Karpas-422 (cell line): Measurements from ENCODE around the gene SLC25A19. TPM values are rescaled to one million over a fixed set of nuclear protein-coding genes. Genes with fewer than 3 reads are reported as not detected.
A peak's percentile ranks its signal among the peaks of the same experiment; 100 is the strongest.
"Not testable (repeated sequence)": the region's sequence is repeated elsewhere in the genome, so short reads cannot be mapped to it uniquely, and the experiment has no call there.

ENCODE experiments used
- DNase-seq: peaks from one replicate; pipeline ENCODE4 v3.0.0-alpha.2; 2015
- H2AFZ ChIP-seq: fragments of 200-600 bp; sonication (generic); 2 replicates; pipeline ENCODE4 v1.6.1; 2014; ENCODE audit warnings: antibody characterized with exemption, low read length, mixed read lengths
- H3K27ac ChIP-seq: fragments of 200-600 bp; sonication (generic); 2 replicates; pipeline ENCODE4 v1.5.1; 2014; ENCODE audit warnings: mild to moderate bottlenecking, low read length, moderate library complexity
- H3K27me3 ChIP-seq: fragments of 200-600 bp; sonication (generic); 2 replicates; pipeline ENCODE4 v1.6.1; 2014; ENCODE audit warnings: low read length, mixed read lengths
- H3K36me3 ChIP-seq: fragments of 200-600 bp; sonication (generic); 2 replicates; pipeline ENCODE4 v1.6.1; 2014; ENCODE audit warnings: low read length, mixed read lengths; ENCODE audit not compliant: insufficient read depth
- H3K4me1 ChIP-seq: fragments of 200-600 bp; sonication (generic); 2 replicates; pipeline ENCODE4 v1.6.1; 2014; ENCODE audit warnings: mild to moderate bottlenecking, low read length, mixed read lengths
- H3K4me2 ChIP-seq: fragments of 200-600 bp; sonication (generic); 2 replicates; pipeline ENCODE4 v1.6.1; 2014; ENCODE audit warnings: low read length, low read depth, mild to moderate bottlenecking; ENCODE audit not compliant: poor library complexity, severe bottlenecking
- H3K4me3 ChIP-seq: fragments of 200-600 bp; sonication (generic); 2 replicates; pipeline ENCODE4 v1.5.1; 2014; ENCODE audit warnings: mild to moderate bottlenecking, antibody characterized with exemption, low read length, mixed read lengths
- H3K79me2 ChIP-seq: fragments of 200-600 bp; sonication (generic); 2 replicates; pipeline ENCODE4 v1.6.1; 2014; ENCODE audit warnings: mild to moderate bottlenecking, low read length, mixed read lengths
- H3K9ac ChIP-seq: fragments of 200-600 bp; sonication (generic); 2 replicates; pipeline ENCODE4 v1.6.0; 2014; ENCODE audit warnings: low read length
- H3K9me2 ChIP-seq: fragments of 200-600 bp; sonication (generic), shearing (Covaris generic); replicated peaks from 2 replicates; pipeline ENCODE4 v1.6.0; 2014; ENCODE audit warnings: mild to moderate bottlenecking, low read length, moderate library complexity; ENCODE audit not compliant: insufficient read depth
- H3K9me3 ChIP-seq: fragments of 300-700, 200-600 bp; sonication (generic); 2 replicates; pipeline ENCODE4 v1.6.1; 2014; ENCODE audit warnings: low read length, mixed read lengths
- H4K20me1 ChIP-seq: fragments of 200-600 bp; sonication (generic); 2 replicates; pipeline ENCODE4 v1.6.1; 2014; ENCODE audit warnings: mild to moderate bottlenecking, antibody characterized with exemption, low read length, low read depth; ENCODE audit not compliant: insufficient read depth
- total RNA-seq: library from RNA; depleted of rRNA; stranded (reverse); fragments of >200 nt; shearing (Covaris generic); gene quantifications from 2 replicates; pipeline ENCODE4 v1.2.3, GENCODE V29; 2014; ENCODE audit warnings: low replicate concordance

The SLC25A19 gene
- total RNA-seq, 1 experiment from 2014 or later, result 36.5 TPM

DNA sequence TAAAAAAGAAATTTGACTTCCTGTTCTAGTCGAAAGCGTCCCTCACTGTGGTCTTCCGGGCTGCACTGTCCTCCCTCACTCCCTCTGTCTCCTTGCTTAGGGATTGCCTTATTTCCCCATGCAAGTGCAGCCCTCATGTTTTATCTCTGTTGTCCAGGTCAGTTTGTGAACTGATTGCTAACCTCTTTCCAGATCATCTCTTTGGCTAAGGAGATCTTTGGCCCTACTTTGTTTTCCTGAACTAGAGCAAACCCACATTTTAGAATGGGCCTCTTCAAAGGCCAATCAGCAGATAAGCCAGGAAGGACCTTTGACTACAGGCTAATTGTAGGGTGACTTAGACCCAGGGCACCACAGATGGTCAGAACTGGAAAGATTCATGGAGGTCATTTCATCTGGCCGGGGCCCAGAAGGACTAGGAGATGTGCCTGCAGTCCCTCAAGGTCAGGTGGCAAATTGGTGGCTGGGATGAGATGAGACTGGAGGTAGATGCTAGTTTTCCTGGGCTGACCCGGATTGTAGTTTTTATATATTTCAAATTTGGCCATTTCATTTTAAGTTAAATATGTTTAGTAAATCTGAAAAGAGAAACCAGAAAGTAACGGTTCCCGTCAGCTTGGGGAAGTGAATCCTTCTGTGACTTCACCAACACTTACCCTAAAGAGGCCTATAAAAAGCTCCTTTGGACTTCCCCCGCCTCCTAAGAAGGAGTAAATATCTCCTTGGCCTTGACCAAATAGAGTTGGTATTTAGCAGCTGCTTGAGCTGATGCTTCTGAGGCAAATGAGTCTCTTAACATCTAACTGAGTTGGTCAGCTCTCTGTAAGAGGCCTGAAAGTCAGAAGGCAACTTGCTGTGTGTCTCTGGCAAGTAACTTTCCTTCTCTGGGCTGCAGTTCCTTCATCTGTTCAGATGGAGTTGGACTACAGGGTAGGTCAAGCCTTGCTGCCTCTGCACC, 6.2 kb upstream of the SLC25A19 start:
- H3K79me2 ChIP-seq, result no peaks in the 10 kb centered on the region
- H3K27me3 ChIP-seq, result no peaks in the 10 kb centered on the region
- no peaks in the 10 kb centered on the region for H3K9me3 ChIP-seq
- H3K4me2 ChIP-seq, result peak overlapping the region; percentile 37
- H3K9ac ChIP-seq, result peak overlapping the region; percentile 9
- H4K20me1 ChIP-seq, result no peaks in the 10 kb centered on the region
- peaks cover 23% of the 10 kb centered on the region for H3K4me1 ChIP-seq
- no peaks in the 10 kb centered on the region for H3K36me3 ChIP-seq
- no peak for DNase-seq
- H3K9me2 ChIP-seq, result no peaks in the 10 kb centered on the region
- no peak overlapping the region for H3K4me3 ChIP-seq
- peak overlapping the region; percentile 63 for H3K27ac ChIP-seq
- peak overlapping the region; percentile 19; the same call in 1 of the 2 replicates for H2AFZ ChIP-seq

DNA sequence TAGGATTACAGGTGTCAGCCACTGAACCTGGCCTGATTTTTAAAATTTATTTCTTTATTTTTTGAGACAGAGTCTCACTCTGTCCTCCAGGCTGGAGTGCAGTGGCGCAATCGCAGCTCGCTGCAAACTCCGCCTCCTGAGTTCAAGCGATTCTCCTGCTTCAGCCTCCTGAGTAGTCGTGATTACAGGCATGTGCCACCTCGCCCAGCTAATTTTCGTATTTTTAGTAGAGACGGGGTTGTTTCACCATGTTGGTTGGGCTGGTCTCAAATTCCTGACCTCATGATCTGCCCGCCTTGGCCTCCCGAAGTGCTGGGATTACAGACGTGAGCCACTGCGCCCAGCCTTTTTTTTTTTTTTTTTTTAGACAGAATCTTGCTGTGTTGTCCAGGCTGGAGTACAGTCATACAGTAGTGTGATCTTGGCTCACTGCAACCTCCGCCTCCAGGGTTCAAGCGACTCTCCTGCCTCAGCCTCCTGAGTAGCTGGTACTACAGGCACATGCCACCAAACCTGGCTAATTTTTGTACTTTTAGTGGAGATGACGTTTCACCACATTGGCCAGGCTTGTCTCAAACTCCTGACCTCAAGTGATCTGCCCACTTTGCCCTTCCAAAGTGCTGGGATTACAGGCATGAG, 3.7 kb upstream of the SLC25A19 start:
- H3K9me3 ChIP-seq, H4K20me1 ChIP-seq, H3K27me3 ChIP-seq, H3K9me2 ChIP-seq, H3K4me3 ChIP-seq, H3K36me3 ChIP-seq, H3K4me2 ChIP-seq, H2AFZ ChIP-seq, H3K9ac ChIP-seq, H3K27ac ChIP-seq, DNase-seq: not testable (repeated sequence)
- Histone ChIP-seq H3K79me2 (peaks cover 11% of the 10 kb centered on the region), H3K4me1 (peaks cover 30% of the 10 kb centered on the region)

DNA sequence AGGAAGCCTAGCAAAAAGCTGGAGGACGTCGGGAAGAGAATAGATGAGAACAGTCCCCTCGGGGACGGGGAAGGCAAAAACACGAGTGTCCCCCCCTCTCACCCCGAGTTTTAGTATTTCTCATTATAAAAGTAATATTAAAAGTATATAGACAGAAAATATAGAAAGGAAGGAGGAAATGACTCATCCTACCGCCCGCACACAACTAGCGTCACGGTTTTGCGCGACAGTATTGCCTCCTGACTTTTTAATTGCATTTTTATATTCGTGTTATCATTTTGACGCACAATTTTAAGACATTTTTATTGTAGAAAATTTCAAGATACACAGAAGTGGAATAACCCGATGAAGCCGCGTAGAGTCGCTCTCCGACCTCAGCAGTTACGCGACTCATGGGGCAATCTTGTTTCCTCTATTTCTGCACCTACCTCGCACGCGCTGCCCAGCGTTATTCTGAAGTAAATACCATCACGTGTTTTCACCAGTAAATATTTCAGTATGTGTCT, 652 bp upstream of the SLC25A19 start:
- Histone ChIP-seq H3K4me3 (peak overlapping the region; percentile 62), H3K4me2 (peak overlapping the region; percentile 83), H3K9ac (peak overlapping the region; percentile 64), H3K4me1 (peaks cover 22% of the 10 kb centered on the region), H3K27ac (peak overlapping the region; percentile 83), H4K20me1 (no peaks in the 10 kb centered on the region), H3K36me3 (peaks cover 16% of the 10 kb centered on the region), H3K79me2 (peaks cover 39% of the 10 kb centered on the region), H3K9me2 (no peaks in the 10 kb centered on the region), H3K27me3 (no peaks in the 10 kb centered on the region), H3K9me3 (no peaks in the 10 kb centered on the region), H2AFZ (peak overlapping the region; percentile 52)
- peak; percentile 90 for DNase-seq

DNA sequence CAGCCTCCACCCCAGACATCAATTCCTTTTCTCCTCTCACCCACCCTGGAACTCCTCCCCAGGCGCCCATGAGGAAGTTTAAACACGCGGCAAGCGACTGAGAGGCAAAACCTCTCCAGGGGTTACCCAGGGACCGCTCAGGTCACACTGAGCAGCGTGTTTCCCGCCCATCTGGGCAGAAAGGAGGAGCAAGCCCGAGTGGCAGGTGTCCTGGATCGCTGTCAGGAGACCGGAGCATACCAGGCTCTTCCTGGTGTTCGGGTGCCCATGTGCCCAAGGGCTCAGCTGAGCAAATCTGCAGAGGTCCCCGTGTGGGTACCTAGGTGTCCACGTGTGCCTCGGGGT, 491 bp downstream of the SLC25A19 start:
- Histone ChIP-seq H3K4me2 (peak overlapping the region; percentile 87), H3K4me1 (peaks cover 22% of the 10 kb centered on the region), H4K20me1 (no peaks in the 10 kb centered on the region), H3K4me3 (peak overlapping the region; percentile 92), H3K27ac (peak overlapping the region; percentile 80), H3K9ac (peak overlapping the region; percentile 91), H3K9me3 (no peaks in the 10 kb centered on the region), H3K9me2 (no peaks in the 10 kb centered on the region), H2AFZ (peak overlapping the region; percentile 72; the same call in 1 of the 2 replicates), H3K36me3 (peaks cover 16% of the 10 kb centered on the region), H3K27me3 (no peaks in the 10 kb centered on the region), H3K79me2 (peaks cover 39% of the 10 kb centered on the region)
- peak; percentile 88 for DNase-seq

DNA sequence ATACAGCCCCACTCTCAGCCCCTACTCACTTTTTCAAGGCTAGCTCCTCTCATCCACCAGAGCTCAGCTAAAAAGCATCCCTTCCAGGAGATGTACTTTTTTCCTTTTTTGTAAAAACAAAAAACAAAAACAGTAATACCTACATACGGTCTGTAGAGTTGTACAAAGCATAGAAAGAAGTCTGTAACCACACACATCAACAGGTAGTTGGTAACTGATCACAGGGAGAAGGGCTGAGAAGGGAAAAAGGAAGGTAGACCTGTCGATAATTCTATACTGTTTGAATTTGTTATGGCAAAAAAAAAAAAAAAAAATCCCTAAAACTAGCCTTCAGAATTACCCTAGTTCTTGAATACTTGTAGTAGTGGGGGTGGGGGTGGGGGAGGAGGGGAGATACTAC, 874 bp downstream of the SLC25A19 start:
- no peak for DNase-seq
- peak overlapping the region; percentile 87 for H3K4me2 ChIP-seq
- peak overlapping the region; percentile 91 for H3K9ac ChIP-seq
- peaks cover 22% of the 10 kb centered on the region for H3K4me1 ChIP-seq
- peaks cover 39% of the 10 kb centered on the region for H3K79me2 ChIP-seq
- H4K20me1 ChIP-seq, result no peaks in the 10 kb centered on the region
- H3K27ac ChIP-seq, result peak overlapping the region; percentile 80
- no peak overlapping the region for H2AFZ ChIP-seq
- no peaks in the 10 kb centered on the region for H3K9me2 ChIP-seq
- no peaks in the 10 kb centered on the region for H3K9me3 ChIP-seq
- no peaks in the 10 kb centered on the region for H3K27me3 ChIP-seq
- H3K4me3 ChIP-seq, result peak overlapping the region; percentile 92
- peaks cover 16% of the 10 kb centered on the region for H3K36me3 ChIP-seq

DNA sequence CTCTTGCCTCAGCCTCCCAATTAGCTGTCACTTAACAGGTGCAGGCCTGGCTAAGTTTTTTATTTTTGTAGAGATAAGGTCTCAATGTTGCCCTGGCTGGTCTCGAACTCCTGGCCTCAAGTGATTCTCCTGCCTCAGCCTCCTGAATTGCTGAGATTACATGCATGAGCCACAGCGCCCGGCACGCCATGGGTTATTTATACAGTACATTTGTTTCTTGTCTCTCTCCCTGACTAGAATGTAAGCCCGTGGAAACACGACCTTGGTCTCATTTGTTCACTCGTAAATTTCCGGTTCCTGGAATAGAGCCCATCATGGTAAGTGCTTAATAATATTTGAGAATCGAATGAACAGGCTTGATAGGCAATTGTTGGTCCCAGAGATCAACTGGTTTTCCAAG, 2.0 kb downstream of the SLC25A19 start:
- Histone ChIP-seq H3K4me1 (peaks cover 22% of the 10 kb centered on the region), H3K9ac (peak overlapping the region; percentile 91; the same call in 1 of the 2 replicates), H3K27ac (no peak overlapping the region), H3K4me3 (peak overlapping the region; percentile 92; the same call in 1 of the 2 replicates), H3K4me2 (peak overlapping the region; percentile 87), H3K9me3 (no peaks in the 10 kb centered on the region), H4K20me1 (no peaks in the 10 kb centered on the region), H3K9me2 (no peaks in the 10 kb centered on the region), H3K79me2 (peaks cover 39% of the 10 kb centered on the region), H3K27me3 (no peaks in the 10 kb centered on the region), H2AFZ (no peak overlapping the region), H3K36me3 (peaks cover 16% of the 10 kb centered on the region)
- DNase-seq, result no peak

DNA sequence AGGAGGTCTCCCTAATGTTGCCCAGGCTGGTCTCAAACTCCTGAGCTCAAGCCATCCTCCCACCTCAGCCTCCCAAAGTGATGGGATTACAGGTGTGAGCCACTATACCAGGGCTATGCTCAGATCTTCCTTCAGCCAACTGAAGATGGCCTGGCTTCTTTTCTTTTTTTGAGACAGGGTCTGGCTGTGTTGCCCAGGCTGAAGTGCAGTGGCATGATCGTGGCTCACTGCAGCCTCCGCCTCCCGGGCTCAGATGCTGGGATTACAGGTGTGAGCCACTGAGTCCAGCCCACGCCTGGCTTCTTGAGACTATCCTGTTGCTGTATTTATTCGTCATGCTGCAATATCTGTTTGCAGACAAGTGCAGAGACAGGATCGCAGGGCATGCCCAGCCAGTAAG, 4.1 kb downstream of the SLC25A19 start:
- Histone ChIP-seq H3K36me3 (peaks cover 23% of the 10 kb centered on the region), H3K9me3 (no peaks in the 10 kb centered on the region), H3K27ac (no peak overlapping the region), H3K4me3 (no peak overlapping the region), H3K27me3 (no peaks in the 10 kb centered on the region), H3K9ac (no peak overlapping the region), H4K20me1 (no peaks in the 10 kb centered on the region), H3K4me1 (peaks cover 15% of the 10 kb centered on the region), H2AFZ (no peak overlapping the region), H3K9me2 (no peaks in the 10 kb centered on the region), H3K4me2 (no peak overlapping the region), H3K79me2 (peaks cover 39% of the 10 kb centered on the region)
- no peak for DNase-seq

DNA sequence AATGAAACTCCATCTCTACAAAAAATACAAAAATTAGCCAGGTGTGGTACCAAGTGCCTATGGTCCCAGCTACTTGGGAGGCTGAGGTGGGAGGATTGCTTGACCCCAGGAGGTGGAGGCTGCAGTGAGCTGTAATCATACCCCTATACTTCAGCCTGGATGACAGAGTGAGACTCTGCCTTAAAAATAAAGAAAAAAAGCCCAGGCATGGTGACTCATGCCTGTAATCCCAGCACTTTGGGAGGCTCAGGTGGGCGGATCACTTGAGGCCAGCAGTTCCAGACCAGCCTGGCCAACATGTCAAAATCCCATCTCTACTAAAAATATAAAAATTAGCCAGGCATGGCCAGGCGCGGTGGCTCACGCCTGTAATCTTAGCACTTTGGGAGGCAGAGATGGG, 9.0 kb downstream of the SLC25A19 start:
- H3K27me3 ChIP-seq, H4K20me1 ChIP-seq, H3K4me2 ChIP-seq, H3K4me1 ChIP-seq, H2AFZ ChIP-seq, H3K79me2 ChIP-seq, H3K9me2 ChIP-seq, H3K4me3 ChIP-seq, H3K27ac ChIP-seq, H3K9ac ChIP-seq, DNase-seq, H3K9me3 ChIP-seq: not testable (repeated sequence)
- peaks cover 18% of the 10 kb centered on the region for H3K36me3 ChIP-seq
